HCT116 (cell line): Measurements from ENCODE around the gene TMTC1.

ENCODE experiments used
- CEBPB ChIP-seq: IDR thresholded peaks from 2 replicates; pipeline ENCODE4 v1.6.1; 2012; ENCODE audit warnings: low read depth
- POLR2AphosphoS5 ChIP-seq: IDR thresholded peaks from 2 replicates; pipeline ENCODE4 v1.6.1; 2011; ENCODE audit warnings: mild to moderate bottlenecking, low read depth, low read length, moderate library complexity
- RAD21 ChIP-seq: IDR thresholded peaks from 2 replicates; pipeline ENCODE4 v1.6.1; 2012; ENCODE audit warnings: low read depth, mild to moderate bottlenecking
- TF ChIP-seq, protein P1 (sequence below), 3 experiments: fragments of 200-600 bp in 1 of 3; sonication (generic) in 1 of 3; IDR thresholded peaks in 2 of 3; conservative IDR thresholded peaks in 1 of 3; 2 replicates each; pipeline ENCODE4 v1.5.1; 2012 to 2017; ENCODE audit warnings: low read depth in 2 of 3, low read length in 2 of 3, antibody characterized with exemption in 1 of 3, borderline replicate concordance in 1 of 3, control low read depth in 1 of 3, mild to moderate bottlenecking in 1 of 3, mixed read lengths in 1 of 3, mixed run types in 1 of 3, moderate library complexity in 1 of 3; ENCODE audit not compliant: insufficient read depth in 1 of 3

DNA sequence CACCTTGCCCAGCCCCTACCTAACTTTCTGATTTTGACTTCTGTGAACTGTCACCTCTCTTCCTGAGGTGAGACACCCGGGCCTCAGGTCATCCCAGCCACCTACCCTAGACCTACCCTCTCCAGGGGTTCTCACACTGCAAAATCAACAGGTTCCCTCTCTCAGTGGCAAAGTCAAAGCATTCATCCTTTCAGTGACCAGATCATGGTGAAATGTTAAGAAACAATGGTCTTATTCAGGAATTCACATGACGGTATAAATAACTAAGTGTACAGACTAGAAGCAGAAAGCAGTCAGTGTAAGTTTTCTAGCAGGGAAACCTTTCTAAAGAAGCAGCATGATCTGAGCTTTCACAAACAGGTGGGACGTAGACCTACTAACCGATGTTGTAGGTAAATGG, 133.4 kb downstream of the TMTC1 start:
- no peak for TF ChIP-seq CEBPB
- TF ChIP-seq, protein P1, sequence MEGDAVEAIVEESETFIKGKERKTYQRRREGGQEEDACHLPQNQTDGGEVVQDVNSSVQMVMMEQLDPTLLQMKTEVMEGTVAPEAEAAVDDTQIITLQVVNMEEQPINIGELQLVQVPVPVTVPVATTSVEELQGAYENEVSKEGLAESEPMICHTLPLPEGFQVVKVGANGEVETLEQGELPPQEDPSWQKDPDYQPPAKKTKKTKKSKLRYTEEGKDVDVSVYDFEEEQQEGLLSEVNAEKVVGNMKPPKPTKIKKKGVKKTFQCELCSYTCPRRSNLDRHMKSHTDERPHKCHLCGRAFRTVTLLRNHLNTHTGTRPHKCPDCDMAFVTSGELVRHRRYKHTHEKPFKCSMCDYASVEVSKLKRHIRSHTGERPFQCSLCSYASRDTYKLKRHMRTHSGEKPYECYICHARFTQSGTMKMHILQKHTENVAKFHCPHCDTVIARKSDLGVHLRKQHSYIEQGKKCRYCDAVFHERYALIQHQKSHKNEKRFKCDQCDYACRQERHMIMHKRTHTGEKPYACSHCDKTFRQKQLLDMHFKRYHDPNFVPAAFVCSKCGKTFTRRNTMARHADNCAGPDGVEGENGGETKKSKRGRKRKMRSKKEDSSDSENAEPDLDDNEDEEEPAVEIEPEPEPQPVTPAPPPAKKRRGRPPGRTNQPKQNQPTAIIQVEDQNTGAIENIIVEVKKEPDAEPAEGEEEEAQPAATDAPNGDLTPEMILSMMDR (IDR thresholded peaks at IDR 0.05 in 2 of 3, conservative IDR thresholded peaks at IDR 0.05 in 1 of 3; ENCODE audit: borderline replicate concordance in 1 of 3, insufficient read depth in 1 of 3, low read depth in 2 of 3, low read length in 2 of 3): no peak
- TF ChIP-seq POLR2AphosphoS5: no peak
- no peak for TF ChIP-seq RAD21
